Sigmoid colon (tissue), 4 donors: ENCODE data around the gene CHRNB4.

Experiments
- EP300 ChIP-seq, 4 donors: sonication (generic); formaldehyde crosslinking; IDR thresholded peaks; one replicate each; pipeline ENCODE4 v1.6.1; 2017; ENCODE audit warnings: antibody characterized with exemption in 4 of 4
- POLR2A ChIP-seq, 2 donors: fragments of 450-650 bp; IDR thresholded peaks; one replicate each; pipeline ENCODE4 v1.6.1; 2016; ENCODE audit warnings: antibody characterized with exemption in 2 of 2, mild to moderate bottlenecking in 2 of 2, moderate library complexity in 2 of 2
- POLR2AphosphoS5 ChIP-seq, 4 donors: sonication (generic); formaldehyde crosslinking; IDR thresholded peaks; one replicate each; pipeline ENCODE4 v1.6.1; 2017; ENCODE audit warnings: antibody characterized with exemption in 4 of 4
- TF ChIP-seq, protein P1 (sequence below), 4 experiments: fragments of 450-650 bp in 3 of 4; fragments of 200-600 bp in 1 of 4; IDR thresholded peaks; one replicate each; pipeline ENCODE4 v1.5.1; 2016 to 2019; ENCODE audit warnings: antibody characterized with exemption in 4 of 4, mild to moderate bottlenecking in 3 of 4, moderate library complexity in 2 of 4

- TF ChIP-seq EP300 (IDR thresholded peaks at IDR 0.05) (no peak), POLR2A (IDR thresholded peaks at IDR 0.05) (no peak), POLR2AphosphoS5 (IDR thresholded peaks at IDR 0.05) (no peak)
- TF ChIP-seq, protein P1, sequence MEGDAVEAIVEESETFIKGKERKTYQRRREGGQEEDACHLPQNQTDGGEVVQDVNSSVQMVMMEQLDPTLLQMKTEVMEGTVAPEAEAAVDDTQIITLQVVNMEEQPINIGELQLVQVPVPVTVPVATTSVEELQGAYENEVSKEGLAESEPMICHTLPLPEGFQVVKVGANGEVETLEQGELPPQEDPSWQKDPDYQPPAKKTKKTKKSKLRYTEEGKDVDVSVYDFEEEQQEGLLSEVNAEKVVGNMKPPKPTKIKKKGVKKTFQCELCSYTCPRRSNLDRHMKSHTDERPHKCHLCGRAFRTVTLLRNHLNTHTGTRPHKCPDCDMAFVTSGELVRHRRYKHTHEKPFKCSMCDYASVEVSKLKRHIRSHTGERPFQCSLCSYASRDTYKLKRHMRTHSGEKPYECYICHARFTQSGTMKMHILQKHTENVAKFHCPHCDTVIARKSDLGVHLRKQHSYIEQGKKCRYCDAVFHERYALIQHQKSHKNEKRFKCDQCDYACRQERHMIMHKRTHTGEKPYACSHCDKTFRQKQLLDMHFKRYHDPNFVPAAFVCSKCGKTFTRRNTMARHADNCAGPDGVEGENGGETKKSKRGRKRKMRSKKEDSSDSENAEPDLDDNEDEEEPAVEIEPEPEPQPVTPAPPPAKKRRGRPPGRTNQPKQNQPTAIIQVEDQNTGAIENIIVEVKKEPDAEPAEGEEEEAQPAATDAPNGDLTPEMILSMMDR (IDR thresholded peaks at IDR 0.05) = no peak
Observed at GRCh38 chr15:78676424-78677110, 35.6 kb upstream of the CHRNB4 start.
